Activated T-cell treated with anti-CD3 and anti-CD28 coated beads for 4 hours (primary cell): ENCODE results near the gene ATP6V0D1.
"Not testable (repeated sequence)": the region's sequence is repeated elsewhere in the genome, so short reads cannot be mapped to it uniquely, and the experiment has no call there.

ENCODE experiments used
- DNase-seq: peaks from one replicate; pipeline ENCODE4 v3.0.0-alpha.2; 2020

ATP6V0D1 gene

DNA sequence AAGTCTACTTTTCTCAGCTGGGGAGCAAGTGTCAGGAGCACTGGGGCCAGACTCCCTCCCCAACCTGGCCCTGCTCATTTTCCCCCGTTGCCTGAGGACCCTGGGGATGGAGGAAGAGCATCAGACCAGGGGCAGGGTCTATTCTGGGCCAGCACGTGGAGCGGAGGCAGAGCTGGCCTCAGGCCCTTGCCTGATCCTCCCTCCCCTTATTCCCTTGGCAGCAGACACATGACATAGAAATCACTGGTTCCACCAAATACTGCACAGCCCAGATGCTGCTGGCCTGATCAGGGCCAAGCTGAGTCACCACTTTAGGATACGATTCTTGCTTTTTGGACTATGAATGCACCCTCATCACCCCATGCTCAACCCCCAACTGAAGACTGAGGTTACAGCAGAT is 18.1 kb upstream of the ATP6V0D1 start:
- no peak for DNase-seq

DNA sequence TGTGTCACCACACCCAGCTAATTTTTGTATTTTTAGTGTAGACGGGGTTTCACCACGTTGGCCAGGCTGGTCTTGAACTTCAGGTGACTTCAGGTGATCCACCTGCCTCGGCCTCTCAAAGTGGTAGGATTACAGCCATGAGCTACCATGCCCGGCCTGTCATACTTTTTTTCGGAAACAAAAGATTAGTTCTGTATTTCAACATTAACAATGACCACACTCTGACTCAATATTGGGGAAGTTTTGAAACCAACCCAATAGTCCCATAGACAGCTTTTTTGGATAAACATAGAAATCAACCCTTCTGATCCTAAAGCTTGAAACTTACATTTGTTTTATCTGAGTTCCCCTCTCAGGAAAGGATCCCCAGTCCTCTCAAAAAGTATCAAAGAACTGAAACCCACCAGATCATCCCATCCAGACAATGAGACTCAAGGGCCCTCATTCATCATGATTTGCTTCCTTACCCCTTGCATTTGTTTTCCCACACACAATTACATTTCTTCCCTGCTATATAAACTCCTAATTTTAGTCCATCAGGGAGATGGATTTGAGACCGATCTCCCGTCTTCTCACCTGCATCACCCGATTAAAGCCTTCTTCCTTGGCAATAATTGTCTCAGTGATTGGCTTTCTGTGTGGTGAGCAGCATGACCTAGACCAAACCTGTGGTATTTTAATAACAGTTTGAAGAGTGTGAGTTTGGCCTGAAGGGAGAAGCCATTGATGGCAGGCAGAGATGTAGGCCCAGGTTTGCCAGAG is 9.6 kb upstream of the ATP6V0D1 start:
- no peak for DNase-seq

DNA sequence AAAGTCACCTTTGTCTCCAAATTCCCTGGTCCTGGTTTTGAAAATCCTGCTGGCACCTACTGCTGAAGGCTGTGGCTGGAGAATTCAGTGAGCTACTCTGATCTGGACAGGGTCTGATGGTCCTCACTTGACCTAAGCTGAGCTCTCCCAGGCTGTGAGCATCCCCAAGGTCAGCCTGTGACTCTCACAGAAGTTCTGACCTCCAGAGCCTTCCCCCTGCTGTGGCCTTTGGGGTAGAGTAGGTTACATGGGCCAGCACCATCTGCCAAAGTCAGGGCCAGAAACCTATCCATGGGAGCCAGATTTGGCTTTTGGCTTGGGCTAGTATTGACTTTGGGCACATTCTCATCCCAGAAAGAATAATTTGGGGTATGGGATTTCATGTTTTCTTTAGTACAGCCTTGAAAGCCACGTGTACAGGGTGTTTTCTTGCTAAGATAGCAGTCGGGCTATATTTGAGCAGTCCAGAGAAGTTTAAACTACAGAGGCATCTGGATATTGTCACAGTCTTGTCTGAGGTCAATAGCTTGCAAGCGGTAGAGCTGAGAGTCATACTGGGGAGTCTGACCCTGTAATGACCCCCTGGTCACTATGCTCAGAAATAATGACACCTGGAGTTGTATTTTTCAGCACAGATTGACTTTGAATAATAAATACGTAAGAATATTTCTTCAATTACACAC is 8.6 kb upstream of the ATP6V0D1 start:
- DNase-seq = no peak

DNA sequence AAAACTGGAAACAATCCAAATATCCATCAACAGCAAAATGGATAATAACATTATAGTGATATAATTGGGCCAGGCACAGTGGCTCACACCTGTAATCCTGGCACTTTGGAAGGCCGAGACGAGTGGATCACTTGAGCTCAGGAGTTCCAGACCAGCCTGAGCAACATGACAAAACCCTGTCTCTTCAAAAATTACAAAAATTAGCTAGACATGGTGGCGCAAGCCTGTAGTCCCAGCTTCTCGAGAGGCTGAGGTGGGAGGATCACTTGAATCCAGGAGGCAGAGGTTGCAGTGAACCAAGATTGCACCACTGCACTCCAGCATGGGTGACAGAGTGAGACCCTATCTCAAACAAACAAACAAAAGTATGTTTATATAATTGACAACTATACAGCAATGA is 6.6 kb upstream of the ATP6V0D1 start:
- not testable (repeated sequence) for DNase-seq

DNA sequence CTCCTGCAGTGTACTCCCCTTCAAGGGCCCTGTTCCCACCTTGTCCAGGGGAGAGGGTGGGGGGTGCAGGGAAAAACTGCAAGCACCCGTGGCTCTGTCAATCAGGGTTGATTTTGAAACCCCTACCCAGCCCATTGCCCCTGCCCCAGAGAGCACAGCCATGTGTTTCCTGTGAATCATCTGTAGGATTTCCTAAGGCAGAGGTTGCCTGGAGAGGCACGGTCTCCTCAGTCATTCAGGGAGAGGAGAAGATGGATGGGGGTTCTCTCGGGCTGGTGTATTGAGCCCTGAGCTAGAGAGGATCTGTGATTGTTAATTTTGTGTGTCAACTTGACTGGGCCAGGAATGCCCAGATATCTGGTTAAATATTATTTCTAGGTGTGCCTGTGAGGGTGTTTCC is 5.8 kb upstream of the ATP6V0D1 start:
- no peak for DNase-seq

DNA sequence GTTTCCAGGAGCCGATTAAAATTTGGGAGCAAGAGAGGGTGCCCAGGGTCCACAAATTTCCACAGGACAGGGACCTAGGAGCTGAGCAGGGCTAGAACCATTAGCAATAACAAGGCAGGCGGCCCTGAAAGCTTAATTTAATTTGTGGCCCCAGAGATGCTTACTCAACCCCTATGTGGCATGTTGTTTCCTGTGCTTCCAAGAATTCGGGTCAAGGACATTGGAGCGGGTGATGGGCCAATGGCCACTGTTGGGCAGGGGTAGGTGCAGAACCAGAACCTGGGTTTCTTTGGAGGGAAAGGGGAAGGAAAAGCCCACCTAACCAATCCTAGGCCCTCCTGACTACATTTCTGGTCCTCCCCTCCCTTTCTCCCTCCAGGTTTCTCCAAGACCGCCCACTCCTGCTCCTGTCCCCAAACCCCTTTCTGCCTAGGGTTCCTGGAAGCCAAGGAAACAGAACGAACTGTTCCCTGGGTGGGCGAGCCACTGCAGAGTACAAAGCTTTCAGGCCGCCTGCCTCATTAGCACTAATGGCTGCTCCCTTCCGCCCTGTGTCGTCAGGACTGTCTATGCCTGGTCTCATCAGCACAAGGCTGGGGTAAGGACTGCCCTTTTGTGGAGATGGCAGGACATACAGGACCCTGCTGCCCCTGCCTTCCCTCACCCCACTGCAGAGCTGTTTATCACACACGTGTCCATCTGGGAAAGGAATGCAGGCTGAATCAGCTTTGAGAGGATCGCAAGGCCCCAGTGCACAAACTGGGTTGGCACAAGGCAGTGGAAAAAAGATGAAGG is 3.0 kb upstream of the ATP6V0D1 start:
- no peak for DNase-seq

DNA sequence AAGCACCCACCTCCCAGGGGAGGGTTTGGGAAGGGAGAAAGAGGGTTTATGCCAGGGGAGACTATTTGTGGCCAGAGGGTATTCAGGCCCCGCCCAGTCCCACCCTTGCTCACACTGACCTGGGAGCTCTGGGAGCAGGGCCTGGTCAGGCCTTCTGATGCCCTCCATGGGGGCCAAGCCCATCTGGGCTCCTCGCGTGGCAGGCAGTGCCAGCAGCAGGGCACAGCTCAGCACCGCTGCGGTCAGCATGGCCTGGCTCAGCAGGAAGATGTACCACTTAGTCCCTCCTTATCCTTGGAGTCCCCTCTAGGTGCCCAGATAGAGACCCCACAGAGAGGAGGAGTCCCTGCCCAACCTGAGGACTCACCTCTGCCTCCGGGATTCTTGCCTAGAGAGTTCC is 2.2 kb upstream of the ATP6V0D1 start, which contains the start of gene AGRP:
AGRP (minus strand) TSS at position 398 of the 400 bp plus-strand sequence; CDS start at position 249, 149 bp downstream.
- no peak for DNase-seq

DNA sequence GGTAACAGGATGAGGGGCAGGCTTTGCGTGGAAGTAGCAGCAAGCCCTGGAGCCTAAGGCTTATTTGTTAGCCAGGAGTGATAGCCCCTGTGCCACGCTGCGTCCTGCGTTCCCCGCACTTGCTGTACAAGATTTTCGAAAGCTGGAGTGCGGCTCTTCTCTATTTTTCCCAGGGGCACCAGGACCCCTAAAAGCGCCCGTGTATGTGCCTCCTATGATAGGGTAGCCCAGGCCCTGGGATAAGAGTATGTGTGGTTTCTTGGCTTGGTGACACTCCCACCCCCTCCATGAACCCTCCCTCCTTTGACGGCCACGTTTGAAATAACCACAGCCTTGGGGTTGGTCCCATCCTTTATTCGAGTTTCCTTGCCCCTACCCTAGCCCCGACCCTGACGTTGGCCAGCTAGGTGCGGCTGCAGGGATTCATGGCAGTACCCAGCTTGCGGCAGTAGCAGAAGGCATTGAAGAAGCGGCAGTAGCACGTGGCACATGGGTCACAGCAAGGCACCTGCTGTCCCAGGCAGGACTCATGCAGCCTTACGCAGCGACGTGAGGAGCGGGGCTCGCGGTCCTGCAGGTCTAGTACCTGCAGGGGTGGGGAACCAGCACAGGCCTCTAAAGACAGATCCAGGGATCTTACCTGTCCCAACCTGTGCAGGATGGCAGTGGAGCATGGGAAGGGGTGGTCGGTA is 1.4 kb upstream of the ATP6V0D1 start:
- no peak for DNase-seq

DNA sequence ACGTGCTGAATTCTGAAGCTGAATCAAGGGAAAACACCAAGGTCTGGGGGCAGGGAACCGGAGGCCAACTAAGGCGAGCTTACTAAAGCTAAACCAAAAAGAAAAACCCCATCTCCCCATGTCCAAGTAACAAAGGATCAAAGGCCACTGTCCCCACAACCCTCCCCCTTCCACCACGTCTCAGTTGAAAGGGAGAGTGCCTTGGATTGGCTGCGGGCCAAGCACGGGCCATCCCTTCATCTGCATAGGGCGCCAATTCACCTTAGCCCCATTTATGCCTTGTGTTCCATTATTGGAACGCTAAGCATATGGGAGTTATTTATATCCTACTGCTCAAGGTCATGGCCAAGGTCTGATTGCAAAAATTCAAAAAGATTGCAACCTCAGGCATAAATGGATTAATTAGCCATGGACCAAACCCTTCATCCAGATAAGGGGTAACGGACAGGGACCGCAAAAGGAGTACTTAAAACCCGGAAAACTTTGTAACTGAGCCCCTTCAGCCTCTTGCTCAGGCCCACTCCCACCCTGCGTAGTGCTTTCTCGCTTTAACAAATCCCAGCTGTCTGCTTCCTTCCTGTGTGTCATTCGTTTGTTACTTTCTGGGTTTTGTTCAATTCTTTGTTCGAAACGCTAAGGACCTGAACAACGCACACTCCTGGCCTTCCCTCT is 740 bp upstream of the ATP6V0D1 start:
- DNase-seq = no peak

DNA sequence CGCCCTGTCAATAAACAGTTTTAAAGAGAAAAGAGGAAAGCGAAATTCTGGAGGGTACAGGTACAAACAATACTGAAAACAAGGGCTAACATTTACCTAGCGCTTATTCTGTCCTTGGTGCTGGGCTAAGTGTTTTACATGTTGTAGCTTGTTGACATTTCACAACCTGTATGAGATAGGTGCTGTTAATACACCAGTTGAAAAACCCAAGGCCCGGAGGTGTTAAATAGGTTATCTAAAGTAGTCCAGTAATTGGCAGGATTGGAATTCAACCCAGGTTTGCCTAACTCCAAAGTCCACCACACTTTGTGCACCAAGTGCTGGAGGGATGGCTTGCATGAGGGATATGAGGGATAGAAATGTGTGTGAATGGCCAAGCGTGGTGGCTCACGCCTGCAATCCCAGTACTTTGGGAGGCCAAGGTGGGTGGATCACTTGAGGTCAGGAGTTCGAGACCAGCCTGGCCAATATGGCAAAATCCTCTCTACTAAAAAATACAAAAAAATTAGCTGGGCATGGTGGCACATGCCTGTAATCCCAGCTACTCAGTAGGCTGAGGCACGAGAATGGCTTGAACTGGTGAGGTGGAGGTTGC is 2.9 kb downstream of the ATP6V0D1 start:
- DNase-seq = no peak

DNA sequence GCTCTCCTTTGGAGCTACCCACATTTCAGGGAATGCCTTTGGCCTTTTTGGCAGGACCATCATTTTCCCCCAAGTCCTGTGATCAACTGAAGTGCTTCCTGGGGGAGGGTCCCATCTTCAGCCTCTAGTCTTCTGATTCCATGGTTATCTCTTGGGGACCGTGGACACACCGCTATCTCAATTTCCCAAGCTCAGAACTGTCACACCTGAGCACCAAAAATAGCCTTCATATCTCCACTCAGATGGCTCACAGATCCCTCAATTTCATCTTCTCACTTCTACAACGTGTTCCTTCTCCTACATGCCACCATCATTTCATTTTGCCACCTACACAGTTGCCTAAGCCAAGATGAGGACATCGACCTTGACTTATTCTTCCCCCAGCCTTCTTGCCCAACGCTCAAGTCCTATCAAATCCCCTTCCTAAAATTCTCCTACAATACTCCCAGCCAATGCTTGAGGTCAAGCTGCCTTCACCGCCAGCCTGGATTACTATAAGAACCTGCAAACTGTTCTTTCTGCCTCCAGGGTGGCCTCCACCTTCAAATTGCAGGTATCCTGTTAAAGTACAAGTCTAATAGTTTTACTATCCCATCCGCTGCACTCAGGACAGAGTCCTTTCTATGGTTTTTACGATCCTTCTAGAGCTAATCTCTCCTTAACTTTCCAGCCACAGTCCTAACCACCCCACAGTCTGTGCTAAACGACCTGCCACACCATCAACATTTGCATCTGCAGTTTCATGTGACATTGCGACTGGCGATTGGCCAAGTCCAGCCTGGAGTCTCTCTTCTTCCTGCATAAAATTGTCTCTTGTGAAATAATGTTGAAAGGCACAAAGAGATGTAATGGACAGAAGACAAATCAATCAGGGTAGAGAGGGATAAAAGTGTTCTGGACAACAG is 6.2 kb downstream of the ATP6V0D1 start:
- DNase-seq = no peak

DNA sequence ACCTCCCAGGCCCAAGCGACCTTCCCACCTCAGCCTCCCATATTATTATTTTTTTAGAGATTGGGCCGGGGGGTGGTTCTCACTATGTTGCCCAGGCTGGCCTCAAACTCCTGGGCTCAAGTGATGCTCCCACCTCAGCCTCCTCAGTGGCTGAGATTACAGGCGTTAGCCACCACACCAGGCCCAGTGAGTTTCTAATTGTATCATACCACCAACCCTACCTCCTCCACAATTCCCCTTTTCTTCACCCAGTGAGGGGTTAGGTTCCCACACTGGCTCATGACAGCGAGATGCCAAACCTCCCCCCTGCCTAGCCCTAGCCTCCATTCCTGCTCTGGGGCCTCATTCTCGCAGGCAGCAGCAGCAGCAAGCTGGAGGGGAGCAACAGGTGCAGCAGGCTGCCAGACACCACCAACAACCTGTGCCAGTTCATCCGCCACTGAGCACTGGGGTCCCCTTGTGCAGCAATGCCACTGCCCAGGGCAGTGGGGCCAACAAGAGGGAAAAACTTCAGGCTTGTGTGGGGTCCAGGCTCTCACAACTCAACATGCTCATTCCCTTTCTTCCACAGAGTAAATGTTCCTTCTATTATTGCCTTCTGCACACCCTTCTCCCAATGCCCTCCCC is 9.1 kb downstream of the ATP6V0D1 start:
- no peak for DNase-seq

DNA sequence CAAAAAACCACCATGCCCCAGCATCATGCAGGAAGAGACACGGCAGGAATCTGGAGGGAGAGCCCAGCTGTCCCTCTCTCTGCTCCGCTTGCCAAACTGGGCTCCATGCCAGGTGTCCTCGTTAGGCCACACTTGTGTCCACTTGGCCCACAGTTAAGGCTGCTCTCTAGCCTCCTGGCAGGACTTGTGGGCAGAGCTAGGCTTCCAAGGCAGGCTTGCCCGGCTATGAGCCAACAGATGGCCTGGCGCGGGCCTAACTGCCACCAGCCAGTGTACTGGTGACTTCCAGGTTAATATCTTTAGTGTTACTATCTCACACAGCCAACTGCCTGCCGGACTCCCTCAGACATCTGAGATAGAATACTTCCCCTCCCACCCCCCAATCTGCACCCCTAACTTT is 10.6 kb downstream of the ATP6V0D1 start:
- no peak for DNase-seq

DNA sequence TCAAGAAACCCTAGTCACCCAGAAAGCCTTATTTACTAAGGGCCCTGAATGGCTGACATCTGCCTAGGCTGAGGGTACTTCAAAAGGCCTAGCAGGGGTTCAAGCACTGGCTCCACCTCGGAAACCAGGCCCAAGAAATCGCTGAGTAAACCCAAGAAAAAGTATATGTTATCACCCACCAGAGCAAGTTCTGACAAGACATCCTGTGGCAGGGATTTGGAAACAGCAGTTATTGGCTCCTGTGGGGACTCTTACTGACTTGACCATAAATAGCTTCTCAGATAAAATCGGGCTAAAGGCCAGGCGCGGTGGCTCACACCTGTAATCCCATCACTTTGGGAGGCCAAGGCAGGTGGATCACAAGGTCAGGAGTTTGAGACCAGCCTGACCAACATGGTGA is 12.2 kb downstream of the ATP6V0D1 start:
- DNase-seq = no peak

DNA sequence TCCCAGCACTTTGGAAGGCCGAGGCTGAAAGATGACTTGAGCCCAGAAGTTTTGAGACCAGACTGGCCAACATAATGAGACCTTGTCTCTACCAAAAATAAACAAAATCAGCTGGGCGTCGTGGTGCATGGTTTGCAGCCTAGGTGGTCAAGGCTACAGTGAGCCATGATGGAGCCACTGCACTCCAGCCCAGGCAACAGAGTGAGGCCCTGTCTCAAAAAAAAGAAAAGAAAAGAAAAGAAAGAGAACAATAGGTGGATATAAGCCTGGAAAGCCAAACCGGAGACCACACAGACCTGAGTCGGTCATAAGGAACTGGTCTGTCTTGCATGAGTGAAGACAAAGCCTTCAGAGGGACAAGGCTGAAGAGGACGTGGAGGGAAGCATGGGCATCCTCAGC is 14.4 kb downstream of the ATP6V0D1 start:
- no peak for DNase-seq

DNA sequence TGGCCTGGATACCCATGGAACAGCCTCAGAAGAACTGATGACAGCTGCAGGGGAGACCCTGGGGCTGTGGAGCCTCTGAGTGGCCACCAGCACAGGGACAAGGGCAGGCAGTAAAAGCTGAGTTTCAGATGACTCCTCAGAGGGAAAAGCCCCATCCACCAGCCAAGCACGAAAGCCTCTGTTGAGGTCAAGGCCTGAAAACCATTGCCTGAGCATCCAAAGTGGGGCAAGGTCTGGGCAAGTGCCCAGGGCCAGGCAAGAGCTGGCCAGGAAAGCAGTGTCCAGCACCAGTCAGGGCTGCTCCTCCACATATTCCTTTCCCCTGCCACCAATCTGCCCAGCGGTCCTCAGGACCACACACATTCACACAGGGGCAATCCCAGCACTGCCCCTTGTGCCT is 16.4 kb downstream of the ATP6V0D1 start:
- DNase-seq = no peak

DNA sequence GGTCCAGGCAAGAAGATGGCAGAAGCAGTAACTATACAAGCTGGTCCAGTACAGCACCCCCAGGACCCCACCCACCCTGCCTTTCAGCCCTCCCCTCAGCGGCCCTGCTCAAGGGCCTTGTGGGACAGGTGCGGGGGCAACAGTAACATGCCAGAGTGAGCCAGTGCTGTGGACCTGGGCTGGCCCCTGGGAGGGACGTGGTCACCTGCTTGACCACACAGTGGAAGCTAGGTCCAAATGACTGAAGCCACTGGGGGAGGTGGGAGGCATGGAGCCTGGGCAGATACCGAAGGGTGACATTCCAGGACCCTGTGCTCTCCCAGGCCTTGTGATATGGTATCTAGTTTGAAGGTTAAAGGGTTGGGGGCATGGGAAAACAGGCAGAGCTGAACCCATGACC is 17.3 kb downstream of the ATP6V0D1 start:
- DNase-seq = no peak

DNA sequence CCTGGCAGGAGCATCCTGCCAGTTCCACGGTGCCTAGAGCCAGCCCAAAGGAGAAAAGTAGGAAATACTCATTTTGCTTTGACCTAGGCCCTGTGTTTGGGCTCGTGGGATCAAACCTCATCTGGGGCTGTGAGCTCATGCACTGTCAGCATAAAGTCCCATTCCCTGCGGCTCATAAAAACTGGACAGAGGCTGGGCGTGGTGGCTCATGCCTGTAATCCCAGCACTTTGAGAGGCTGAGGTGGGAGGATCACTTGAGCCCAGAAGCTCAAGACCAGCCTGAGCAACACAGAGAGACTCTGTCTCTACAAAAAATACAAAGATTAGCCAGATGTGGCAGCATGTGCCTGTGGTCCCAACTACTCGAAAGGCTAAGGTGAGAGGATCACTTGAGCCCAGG is 17.9 kb downstream of the ATP6V0D1 start:
- no peak for DNase-seq

DNA sequence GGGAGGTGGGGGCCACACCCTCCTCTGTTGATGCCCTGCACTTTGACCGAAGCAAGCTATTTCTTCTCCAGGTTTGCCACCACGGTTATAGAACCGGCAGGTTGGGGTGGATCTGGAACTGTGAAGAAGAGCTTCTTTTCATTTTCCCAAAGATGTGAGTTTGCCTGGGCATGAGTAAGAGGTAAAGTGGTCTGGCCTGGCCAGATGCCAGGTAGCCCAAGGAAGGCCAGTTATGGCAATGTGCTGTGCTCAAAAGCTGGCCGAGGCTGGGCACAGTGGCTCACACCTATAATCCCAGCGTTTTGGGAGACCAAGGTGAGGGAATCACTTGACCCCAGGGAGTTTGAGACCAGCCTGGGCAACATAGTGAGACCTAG is 18.7 kb downstream of the ATP6V0D1 start:
- no peak for DNase-seq

DNA sequence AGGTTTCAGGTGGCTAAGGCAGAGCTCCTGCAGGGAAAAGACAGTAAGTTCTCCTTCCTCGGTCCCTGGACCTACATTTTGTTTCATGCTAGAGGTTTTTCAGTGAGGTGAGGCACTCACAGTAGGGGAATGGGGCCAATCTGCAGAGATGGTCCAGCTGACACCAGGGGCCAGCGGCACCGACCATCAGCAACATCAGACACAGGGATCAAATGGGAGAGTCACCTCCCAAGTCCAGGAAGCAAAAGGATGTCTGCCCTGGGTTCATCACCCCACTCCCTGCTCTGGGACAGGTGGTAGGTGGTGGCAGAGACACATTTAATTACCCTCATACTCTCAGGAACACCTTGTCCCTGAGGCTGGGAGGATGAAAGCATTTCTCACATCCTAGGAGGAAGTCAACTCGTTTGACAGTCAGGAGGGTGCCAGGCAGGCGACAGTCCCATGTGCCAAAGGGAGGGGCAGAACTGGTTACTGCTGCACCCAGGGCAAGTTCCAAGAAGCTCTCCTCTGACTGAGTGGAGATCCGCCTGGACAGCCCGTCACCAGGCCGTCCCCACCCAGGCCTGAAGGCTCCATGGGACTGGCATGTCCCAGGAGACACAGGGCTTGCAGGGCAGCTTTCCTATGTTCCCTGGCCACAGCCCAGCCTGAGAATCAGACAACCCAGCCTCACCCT is 19.2 kb downstream of the ATP6V0D1 start:
- no peak for DNase-seq
